Neural cell (in vitro differentiated cells): Measurements from ENCODE around the gene ADAMTS17.

ENCODE experiments used
- EP300 ChIP-seq: fragments of 450-650 bp; conservative IDR thresholded peaks from 2 replicates; pipeline ENCODE4 v1.6.1; 2014; ENCODE audit warnings: antibody characterized with exemption, mild to moderate bottlenecking, moderate library complexity; ENCODE audit not compliant: poor library complexity, severe bottlenecking
- EZH2 ChIP-seq: fragments of 200-600, 300-800 bp; shearing (Covaris generic), sonication (generic); IDR thresholded peaks from 2 replicates; pipeline ENCODE4 v1.6.1; 2014; ENCODE audit warnings: antibody characterized with exemption, low read length, borderline replicate concordance, mild to moderate bottlenecking; ENCODE audit not compliant: insufficient read depth, poor library complexity, severe bottlenecking
- MXI1 ChIP-seq: fragments of 450-650 bp; conservative IDR thresholded peaks from 2 replicates; pipeline ENCODE4 v1.6.1; 2014; ENCODE audit warnings: antibody characterized with exemption, mild to moderate bottlenecking; ENCODE audit not compliant: poor library complexity, severe bottlenecking
- POLR2AphosphoS5 ChIP-seq: IDR thresholded peaks from 2 replicates; pipeline ENCODE4 v1.6.1; 2012
- SMC3 ChIP-seq: fragments of 450-650 bp; conservative IDR thresholded peaks from 2 replicates; pipeline ENCODE4 v1.6.1; 2014; ENCODE audit warnings: antibody characterized with exemption, mild to moderate bottlenecking, moderate library complexity; ENCODE audit not compliant: poor library complexity
- TF ChIP-seq, protein P1 (sequence below): fragments of 450-650 bp; IDR thresholded peaks from 2 replicates; pipeline ENCODE4 v1.5.1; 2014; ENCODE audit warnings: antibody characterized with exemption, mild to moderate bottlenecking, moderate library complexity; ENCODE audit not compliant: poor library complexity, severe bottlenecking
- TF ChIP-seq, protein P2 (sequence below): IDR thresholded peaks from 2 replicates; pipeline ENCODE4 v1.6.1; 2012; ENCODE audit warnings: borderline replicate concordance

DNA sequence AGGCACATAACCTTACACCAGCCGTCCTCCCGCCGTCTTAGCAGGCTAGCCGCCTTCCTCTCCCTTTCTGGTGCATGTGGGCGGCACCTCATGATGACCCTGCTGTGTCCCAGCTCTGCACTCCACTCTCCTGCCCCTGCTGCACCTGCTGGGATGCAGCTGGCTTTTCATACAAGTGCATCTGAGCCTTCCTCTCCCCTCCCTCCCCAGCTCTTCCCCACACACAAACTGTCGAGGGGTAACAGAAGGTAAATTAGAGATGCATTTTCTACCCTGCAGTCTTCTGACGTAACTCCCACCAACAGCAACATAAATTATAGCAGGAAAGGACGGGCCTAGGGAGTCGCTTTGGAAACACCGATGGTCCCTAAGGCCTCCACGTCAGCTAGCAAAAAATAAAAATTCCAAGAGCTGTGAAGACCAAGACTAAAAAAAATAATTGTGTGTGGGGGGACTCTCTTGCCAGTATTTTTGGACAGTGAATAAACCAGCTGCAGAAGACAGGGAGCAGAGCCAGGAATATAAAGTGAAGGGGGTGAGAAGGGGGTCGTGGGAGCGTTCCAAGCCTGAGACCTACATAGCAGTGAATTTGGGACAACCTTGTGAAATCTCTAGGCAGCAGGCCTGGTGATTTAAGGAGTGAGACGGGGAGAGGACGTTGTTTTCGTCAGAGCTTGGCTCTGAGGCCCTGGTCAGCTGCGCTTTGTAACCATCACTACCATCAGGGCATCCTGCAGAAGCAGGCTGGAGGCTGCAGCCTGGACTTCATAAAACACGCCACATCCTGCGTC is 216.2 kb downstream of the ADAMTS17 start:
- TF ChIP-seq, protein P1, sequence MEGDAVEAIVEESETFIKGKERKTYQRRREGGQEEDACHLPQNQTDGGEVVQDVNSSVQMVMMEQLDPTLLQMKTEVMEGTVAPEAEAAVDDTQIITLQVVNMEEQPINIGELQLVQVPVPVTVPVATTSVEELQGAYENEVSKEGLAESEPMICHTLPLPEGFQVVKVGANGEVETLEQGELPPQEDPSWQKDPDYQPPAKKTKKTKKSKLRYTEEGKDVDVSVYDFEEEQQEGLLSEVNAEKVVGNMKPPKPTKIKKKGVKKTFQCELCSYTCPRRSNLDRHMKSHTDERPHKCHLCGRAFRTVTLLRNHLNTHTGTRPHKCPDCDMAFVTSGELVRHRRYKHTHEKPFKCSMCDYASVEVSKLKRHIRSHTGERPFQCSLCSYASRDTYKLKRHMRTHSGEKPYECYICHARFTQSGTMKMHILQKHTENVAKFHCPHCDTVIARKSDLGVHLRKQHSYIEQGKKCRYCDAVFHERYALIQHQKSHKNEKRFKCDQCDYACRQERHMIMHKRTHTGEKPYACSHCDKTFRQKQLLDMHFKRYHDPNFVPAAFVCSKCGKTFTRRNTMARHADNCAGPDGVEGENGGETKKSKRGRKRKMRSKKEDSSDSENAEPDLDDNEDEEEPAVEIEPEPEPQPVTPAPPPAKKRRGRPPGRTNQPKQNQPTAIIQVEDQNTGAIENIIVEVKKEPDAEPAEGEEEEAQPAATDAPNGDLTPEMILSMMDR = no peak
- TF ChIP-seq EZH2 (no peak), EP300 (no peak), MXI1 (no peak), SMC3 (no peak), POLR2AphosphoS5 (no peak)
- TF ChIP-seq, protein P2, sequence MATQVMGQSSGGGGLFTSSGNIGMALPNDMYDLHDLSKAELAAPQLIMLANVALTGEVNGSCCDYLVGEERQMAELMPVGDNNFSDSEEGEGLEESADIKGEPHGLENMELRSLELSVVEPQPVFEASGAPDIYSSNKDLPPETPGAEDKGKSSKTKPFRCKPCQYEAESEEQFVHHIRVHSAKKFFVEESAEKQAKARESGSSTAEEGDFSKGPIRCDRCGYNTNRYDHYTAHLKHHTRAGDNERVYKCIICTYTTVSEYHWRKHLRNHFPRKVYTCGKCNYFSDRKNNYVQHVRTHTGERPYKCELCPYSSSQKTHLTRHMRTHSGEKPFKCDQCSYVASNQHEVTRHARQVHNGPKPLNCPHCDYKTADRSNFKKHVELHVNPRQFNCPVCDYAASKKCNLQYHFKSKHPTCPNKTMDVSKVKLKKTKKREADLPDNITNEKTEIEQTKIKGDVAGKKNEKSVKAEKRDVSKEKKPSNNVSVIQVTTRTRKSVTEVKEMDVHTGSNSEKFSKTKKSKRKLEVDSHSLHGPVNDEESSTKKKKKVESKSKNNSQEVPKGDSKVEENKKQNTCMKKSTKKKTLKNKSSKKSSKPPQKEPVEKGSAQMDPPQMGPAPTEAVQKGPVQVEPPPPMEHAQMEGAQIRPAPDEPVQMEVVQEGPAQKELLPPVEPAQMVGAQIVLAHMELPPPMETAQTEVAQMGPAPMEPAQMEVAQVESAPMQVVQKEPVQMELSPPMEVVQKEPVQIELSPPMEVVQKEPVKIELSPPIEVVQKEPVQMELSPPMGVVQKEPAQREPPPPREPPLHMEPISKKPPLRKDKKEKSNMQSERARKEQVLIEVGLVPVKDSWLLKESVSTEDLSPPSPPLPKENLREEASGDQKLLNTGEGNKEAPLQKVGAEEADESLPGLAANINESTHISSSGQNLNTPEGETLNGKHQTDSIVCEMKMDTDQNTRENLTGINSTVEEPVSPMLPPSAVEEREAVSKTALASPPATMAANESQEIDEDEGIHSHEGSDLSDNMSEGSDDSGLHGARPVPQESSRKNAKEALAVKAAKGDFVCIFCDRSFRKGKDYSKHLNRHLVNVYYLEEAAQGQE = no peak
